ENCODE data around the gene TRIM62.

TRIM62 gene

DNA sequence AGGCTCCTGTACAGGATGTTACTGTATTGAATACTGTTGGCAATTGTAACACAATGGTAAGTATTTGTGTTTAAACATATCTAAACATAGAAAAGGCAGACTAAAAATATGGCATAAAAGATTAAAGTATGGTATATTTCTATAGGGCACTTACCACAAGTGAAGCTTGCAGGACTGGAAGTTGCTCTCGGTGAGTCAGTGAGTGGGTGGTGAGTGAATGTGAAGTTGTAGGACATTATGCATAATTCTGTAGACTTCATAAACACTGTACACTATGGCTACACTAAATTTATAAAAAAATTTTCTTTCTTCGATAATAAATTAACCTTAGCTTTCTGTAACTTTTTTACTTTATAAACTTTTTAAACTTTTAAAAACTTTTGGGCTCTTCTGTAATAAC is 13.7 kb upstream of the TRIM62 start:
- H3K4me3 ChIP-seq (ENCODE audit: low read depth in 1 of 2, low read length in 2 of 2), result no peak overlapping the region
- no peak overlapping the region for H3K9ac ChIP-seq (ENCODE audit: low read length)
- H3K27me3 ChIP-seq (ENCODE audit: control insufficient read depth in 1 of 2, insufficient read depth in 2 of 2, low read length in 2 of 2), result no peaks in the 10 kb centered on the region
- H3K36me3 ChIP-seq (ENCODE audit: insufficient read depth, low read length), result no peaks in the 10 kb centered on the region
- H3K4me1 ChIP-seq (ENCODE audit: insufficient read depth, low read length), result no peaks in the 10 kb centered on the region
- H3K9me3 ChIP-seq (ENCODE audit: low read length), result no peaks in the 10 kb centered on the region
- no peak overlapping the region for H3K27ac ChIP-seq (ENCODE audit: low read depth, low read length)

GRCh38 chr1:33191731-33192275 is 10.0 kb upstream of the TRIM62 start:
- Histone ChIP-seq H3K9me3 (ENCODE audit: low read length) (no peaks in the 10 kb centered on the region), H3K9ac (ENCODE audit: low read length) (no peak overlapping the region), H3K36me3 (ENCODE audit: insufficient read depth, low read length) (no peaks in the 10 kb centered on the region), H3K4me3 (ENCODE audit: low read depth in 1 of 2, low read length in 2 of 2) (no peak overlapping the region), H3K4me1 (ENCODE audit: insufficient read depth, low read length) (no peaks in the 10 kb centered on the region), H3K27ac (ENCODE audit: low read depth, low read length) (no peak overlapping the region), H3K27me3 (ENCODE audit: control insufficient read depth in 1 of 2, insufficient read depth in 2 of 2, low read length in 2 of 2) (no peaks in the 10 kb centered on the region)

DNA sequence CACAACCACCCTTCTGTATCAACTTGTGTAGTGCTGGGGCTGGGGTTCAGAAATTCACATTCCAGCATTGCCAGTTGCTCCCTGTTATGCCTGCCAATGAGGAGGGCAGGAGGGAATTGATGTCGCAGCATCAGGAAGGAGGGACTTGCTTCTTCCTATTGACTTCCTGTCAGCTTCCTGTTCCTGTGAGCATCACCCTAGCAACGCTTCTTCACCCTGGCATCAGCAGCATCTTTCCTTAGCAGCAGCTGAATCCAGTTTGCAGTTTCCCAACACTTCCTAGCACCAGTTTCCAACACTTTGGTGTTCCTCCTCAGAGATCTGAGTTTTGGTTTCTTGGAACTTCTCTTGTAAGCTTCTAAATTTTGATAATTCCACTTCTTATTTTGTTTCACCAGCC is 8.9 kb upstream of the TRIM62 start:
- no peak overlapping the region for H3K27ac ChIP-seq (ENCODE audit: low read depth, low read length)
- H3K4me3 ChIP-seq (ENCODE audit: low read depth in 1 of 2, low read length in 2 of 2), result no peak overlapping the region
- H3K36me3 ChIP-seq (ENCODE audit: insufficient read depth, low read length), result no peaks in the 10 kb centered on the region
- no peaks in the 10 kb centered on the region for H3K4me1 ChIP-seq (ENCODE audit: insufficient read depth, low read length)
- no peaks in the 10 kb centered on the region for H3K27me3 ChIP-seq (ENCODE audit: control insufficient read depth in 1 of 2, insufficient read depth in 2 of 2, low read length in 2 of 2)
- no peaks in the 10 kb centered on the region for H3K9me3 ChIP-seq (ENCODE audit: low read length)
- H3K9ac ChIP-seq (ENCODE audit: low read length), result no peak overlapping the region

DNA sequence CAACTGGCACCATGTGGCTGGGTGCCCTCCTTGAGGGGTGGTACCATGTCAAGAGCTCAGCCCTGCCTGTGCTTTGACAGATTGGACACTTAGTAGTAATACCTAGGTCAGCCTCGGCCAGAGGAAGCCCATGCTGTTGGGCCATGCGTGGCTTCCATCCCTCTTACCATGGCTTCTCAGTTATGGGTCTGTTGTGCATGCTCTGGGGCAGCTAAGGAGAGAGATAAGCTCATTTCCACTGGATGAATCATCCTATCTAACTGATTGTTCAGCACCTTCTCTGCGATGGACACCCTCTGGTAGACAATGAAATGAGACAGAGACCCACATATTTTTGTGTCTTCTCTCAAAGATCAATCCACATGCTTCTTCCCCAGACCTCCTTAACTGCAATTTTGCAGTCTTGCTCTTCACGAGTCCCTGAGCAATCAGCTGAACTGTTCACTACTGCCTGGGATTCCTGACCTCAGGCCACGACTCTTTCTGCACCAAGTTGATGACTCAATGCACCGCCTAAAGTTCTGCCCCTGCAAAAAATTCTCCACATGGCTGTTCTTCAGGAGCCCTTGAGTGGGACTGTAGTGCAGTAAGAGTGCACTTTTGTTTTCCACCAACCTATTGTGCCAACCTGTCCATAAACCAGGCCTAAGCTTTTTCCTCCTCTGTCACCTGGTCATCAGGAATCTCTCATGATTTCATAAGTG is 6.9 kb upstream of the TRIM62 start:
- no peaks in the 10 kb centered on the region for H3K27me3 ChIP-seq (ENCODE audit: control insufficient read depth in 1 of 2, insufficient read depth in 2 of 2, low read length in 2 of 2)
- no peak overlapping the region for H3K4me3 ChIP-seq (ENCODE audit: low read depth in 1 of 2, low read length in 2 of 2)
- H3K36me3 ChIP-seq (ENCODE audit: insufficient read depth, low read length), result no peaks in the 10 kb centered on the region
- H3K27ac ChIP-seq (ENCODE audit: low read depth, low read length), result no peak overlapping the region
- H3K9me3 ChIP-seq (ENCODE audit: low read length), result no peaks in the 10 kb centered on the region
- no peak overlapping the region for H3K9ac ChIP-seq (ENCODE audit: low read length)
- no peaks in the 10 kb centered on the region for H3K4me1 ChIP-seq (ENCODE audit: insufficient read depth, low read length)

DNA sequence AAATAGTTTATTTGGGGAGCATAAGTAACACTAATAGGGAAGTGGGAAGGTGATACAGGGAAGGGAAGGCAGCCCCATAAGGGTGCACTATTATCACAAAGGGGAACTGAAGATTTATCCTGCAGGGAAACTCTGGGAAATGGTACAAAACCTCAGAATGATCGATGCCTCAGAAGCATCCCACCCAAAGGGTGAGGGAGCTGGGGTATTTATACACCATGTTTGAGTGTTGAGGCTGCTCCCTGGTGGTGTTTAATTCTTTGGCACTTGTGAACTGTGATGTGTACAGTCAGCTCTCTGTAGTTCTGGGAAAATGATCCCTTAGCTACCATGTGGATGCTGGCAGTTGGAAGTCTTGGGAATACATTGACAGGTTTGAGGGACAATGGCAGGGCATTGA is 5.1 kb upstream of the TRIM62 start:
- Histone ChIP-seq H3K4me1 (ENCODE audit: insufficient read depth, low read length) (peaks cover 10% of the 10 kb centered on the region), H3K4me3 (ENCODE audit: low read depth in 1 of 2, low read length in 2 of 2) (no peak overlapping the region), H3K27ac (ENCODE audit: low read depth, low read length) (no peak overlapping the region), H3K36me3 (ENCODE audit: insufficient read depth, low read length) (no peaks in the 10 kb centered on the region), H3K9ac (ENCODE audit: low read length) (no peak overlapping the region), H3K27me3 (ENCODE audit: control insufficient read depth in 1 of 2, insufficient read depth in 2 of 2, low read length in 2 of 2) (no peaks in the 10 kb centered on the region), H3K9me3 (ENCODE audit: low read length) (no peaks in the 10 kb centered on the region)

DNA sequence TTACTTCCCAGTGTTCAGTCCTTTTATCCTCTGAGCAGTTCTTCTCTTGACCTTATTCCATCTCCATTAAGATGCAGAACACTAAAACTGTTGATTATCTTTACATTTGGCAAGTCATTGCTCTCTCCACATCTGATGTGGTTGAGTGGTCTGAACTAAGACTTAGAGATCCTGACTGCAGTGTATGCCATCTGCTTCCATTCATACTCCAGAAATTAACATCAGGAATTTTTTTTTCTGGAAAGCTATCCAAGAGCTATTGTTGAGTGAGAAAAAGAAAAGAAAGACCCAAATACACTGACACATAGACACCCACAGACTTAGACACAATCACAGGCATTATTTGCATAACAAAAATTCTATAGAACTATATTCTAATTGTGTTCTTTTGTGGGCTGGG is 3.7 kb upstream of the TRIM62 start:
- H3K4me1 ChIP-seq (ENCODE audit: insufficient read depth, low read length), result peaks cover 10% of the 10 kb centered on the region
- H3K27ac ChIP-seq (ENCODE audit: low read depth, low read length), result no peak overlapping the region

DNA sequence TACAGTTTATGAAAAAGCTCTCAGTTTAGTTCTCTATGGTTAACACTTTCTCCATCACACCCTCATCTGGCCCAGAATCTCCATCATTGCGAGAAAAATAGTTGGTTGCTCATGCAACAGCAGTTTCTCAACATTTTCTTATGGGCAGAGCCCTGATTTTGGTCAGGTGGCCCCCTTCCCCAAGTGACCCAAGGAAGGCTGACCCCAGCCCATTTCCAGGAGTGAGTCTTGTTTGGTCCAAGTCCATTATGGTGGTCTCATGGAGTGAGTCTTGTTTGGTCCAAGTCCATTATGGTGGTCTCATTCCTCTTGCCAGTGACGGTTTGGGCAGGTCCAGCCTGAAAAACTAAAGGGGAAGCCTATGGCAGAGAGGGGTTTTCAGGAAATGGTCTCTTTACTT is 1.5 kb upstream of the TRIM62 start:
- H3K9me3 ChIP-seq (ENCODE audit: low read length), result no peaks in the 10 kb centered on the region
- H3K4me1 ChIP-seq (ENCODE audit: insufficient read depth, low read length), result peaks cover 18% of the 10 kb centered on the region
- H3K4me3 ChIP-seq (ENCODE audit: low read depth in 1 of 2, low read length in 2 of 2), result no peak overlapping the region
- H3K27me3 ChIP-seq (ENCODE audit: control insufficient read depth in 1 of 2, insufficient read depth in 2 of 2, low read length in 2 of 2), result no peaks in the 10 kb centered on the region
- H3K27ac ChIP-seq (ENCODE audit: low read depth, low read length), result no peak overlapping the region
- no peak overlapping the region for H3K9ac ChIP-seq (ENCODE audit: low read length)
- H3K36me3 ChIP-seq (ENCODE audit: insufficient read depth, low read length), result no peaks in the 10 kb centered on the region

More for the DNA sequence above, 3.7 kb upstream of the TRIM62 start:
- H3K4me3 ChIP-seq (ENCODE audit: low read depth in 1 of 2, low read length in 2 of 2), result no peak overlapping the region
- H3K9me3 ChIP-seq (ENCODE audit: low read length), result no peaks in the 10 kb centered on the region
- H3K9ac ChIP-seq (ENCODE audit: low read length), result no peak overlapping the region
- no peaks in the 10 kb centered on the region for H3K27me3 ChIP-seq (ENCODE audit: control insufficient read depth in 1 of 2, insufficient read depth in 2 of 2, low read length in 2 of 2)
- no peaks in the 10 kb centered on the region for H3K36me3 ChIP-seq (ENCODE audit: insufficient read depth, low read length)

GRCh38 chr1:33182896-33183295 is 1.1 kb upstream of the TRIM62 start:
- Histone ChIP-seq H3K4me3 (ENCODE audit: low read depth in 1 of 2, low read length in 2 of 2) (peak overlapping the region in 1 of 2 donors; percentile 64), H3K27me3 (ENCODE audit: control insufficient read depth in 1 of 2, insufficient read depth in 2 of 2, low read length in 2 of 2) (no peaks in the 10 kb centered on the region), H3K27ac (ENCODE audit: low read depth, low read length) (no peak overlapping the region), H3K9ac (ENCODE audit: low read length) (no peak overlapping the region), H3K36me3 (ENCODE audit: insufficient read depth, low read length) (no peaks in the 10 kb centered on the region), H3K9me3 (ENCODE audit: low read length) (no peaks in the 10 kb centered on the region), H3K4me1 (ENCODE audit: insufficient read depth, low read length) (peaks cover 18% of the 10 kb centered on the region)

- Histone ChIP-seq H3K9ac (ENCODE audit: low read length) (peak overlapping the region; percentile 4), H3K27ac (ENCODE audit: low read depth, low read length) (peak overlapping the region; percentile 63), H3K9me3 (ENCODE audit: low read length) (no peaks in the 10 kb centered on the region), H3K27me3 (ENCODE audit: control insufficient read depth in 1 of 2, insufficient read depth in 2 of 2, low read length in 2 of 2) (no peaks in the 10 kb centered on the region), H3K36me3 (ENCODE audit: insufficient read depth, low read length) (no peaks in the 10 kb centered on the region), H3K4me3 (ENCODE audit: low read depth in 1 of 2, low read length in 2 of 2) (peak overlapping the region; percentile 2 to 64), H3K4me1 (ENCODE audit: insufficient read depth, low read length) (peaks cover 18% of the 10 kb centered on the region)
Measured at GRCh38 chr1:33182401-33182841, 578 bp upstream of the TRIM62 start.

- Histone ChIP-seq H3K9me3 (ENCODE audit: low read length) (no peaks in the 10 kb centered on the region), H3K4me1 (ENCODE audit: insufficient read depth, low read length) (peaks cover 18% of the 10 kb centered on the region), H3K9ac (ENCODE audit: low read length) (no peak overlapping the region), H3K4me3 (ENCODE audit: low read depth in 1 of 2, low read length in 2 of 2) (peak overlapping the region; percentile 64 to 68), H3K27me3 (ENCODE audit: control insufficient read depth in 1 of 2, insufficient read depth in 2 of 2, low read length in 2 of 2) (no peaks in the 10 kb centered on the region), H3K36me3 (ENCODE audit: insufficient read depth, low read length) (no peaks in the 10 kb centered on the region), H3K27ac (ENCODE audit: low read depth, low read length) (peak overlapping the region; percentile 63)
Measured at GRCh38 chr1:33180911-33181890, 642 bp downstream of the TRIM62 start.

- Histone ChIP-seq H3K36me3 (ENCODE audit: insufficient read depth, low read length) (no peaks in the 10 kb centered on the region), H3K9me3 (ENCODE audit: low read length) (no peaks in the 10 kb centered on the region), H3K4me3 (ENCODE audit: low read depth in 1 of 2, low read length in 2 of 2) (peak overlapping the region; percentile 54 to 56), H3K9ac (ENCODE audit: low read length) (no peak overlapping the region), H3K27me3 (ENCODE audit: control insufficient read depth in 1 of 2, insufficient read depth in 2 of 2, low read length in 2 of 2) (no peaks in the 10 kb centered on the region), H3K4me1 (ENCODE audit: insufficient read depth, low read length) (peaks cover 18% of the 10 kb centered on the region), H3K27ac (ENCODE audit: low read depth, low read length) (no peak overlapping the region)
Measured at GRCh38 chr1:33180226-33180910, 1.5 kb downstream of the TRIM62 start.

Measured in muscle layer of colon (tissue), 2 donors.